HG02610 (cell line): Measurements from ENCODE around the gene VAPA.
"Not testable (repeated sequence)": the region's sequence is repeated elsewhere in the genome, so short reads cannot be mapped to it uniquely, and the experiment has no call there.

Experiments used
- ATAC-seq: cut with Tn5 transposase; IDR thresholded peaks from one replicate; pipeline ENCODE4 v1.9.1; 2021; ENCODE audit warnings: mild to moderate bottlenecking, moderate library complexity; ENCODE audit not compliant: unreplicated experiment

The VAPA gene

DNA sequence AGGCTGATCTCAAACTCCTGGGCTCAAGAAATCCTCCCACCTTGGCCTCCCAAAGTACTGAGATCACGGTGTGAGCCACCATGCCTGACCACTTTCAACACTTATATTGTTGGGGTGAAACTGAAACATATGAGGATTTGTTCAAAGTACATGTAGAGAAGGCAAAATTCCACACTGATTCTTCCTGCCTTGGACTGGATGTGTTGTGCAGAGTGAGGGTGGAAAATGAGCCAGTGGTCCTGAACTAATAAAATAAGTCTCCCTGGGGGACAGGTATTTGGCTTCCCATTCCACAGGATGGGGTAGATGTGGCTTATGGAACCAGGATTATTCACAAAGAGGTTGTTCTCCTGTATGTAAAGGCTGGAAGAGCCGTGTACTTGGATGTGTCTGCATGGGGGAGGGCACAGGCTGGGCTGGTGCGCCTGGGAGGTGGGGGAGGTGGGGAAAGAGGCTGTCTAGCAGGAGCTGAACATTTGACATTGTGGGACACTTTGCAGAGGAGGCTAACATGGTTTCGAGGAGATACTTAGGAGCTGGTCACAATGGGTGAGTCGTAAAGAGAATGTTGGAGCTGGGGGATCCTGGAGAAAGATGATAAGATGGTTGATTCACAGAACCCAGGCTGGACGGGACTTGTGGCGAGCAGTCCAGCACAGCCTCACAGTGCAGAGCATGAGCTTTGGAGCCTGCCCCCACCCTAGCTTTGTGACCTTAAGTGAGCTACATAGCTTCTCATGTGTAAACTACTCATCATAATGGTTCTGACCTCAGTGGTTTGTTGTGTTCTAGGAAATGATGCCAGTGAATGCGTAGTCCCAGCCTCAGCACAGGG, 28.4 kb upstream of the VAPA start, which contains the start of gene TXNDC2:
Gene TXNDC2 (plus strand): TSS at position 804 of the 835 bp plus-strand sequence. CDS start 708 bp downstream, outside the sequence.
- no peak for ATAC-seq

DNA sequence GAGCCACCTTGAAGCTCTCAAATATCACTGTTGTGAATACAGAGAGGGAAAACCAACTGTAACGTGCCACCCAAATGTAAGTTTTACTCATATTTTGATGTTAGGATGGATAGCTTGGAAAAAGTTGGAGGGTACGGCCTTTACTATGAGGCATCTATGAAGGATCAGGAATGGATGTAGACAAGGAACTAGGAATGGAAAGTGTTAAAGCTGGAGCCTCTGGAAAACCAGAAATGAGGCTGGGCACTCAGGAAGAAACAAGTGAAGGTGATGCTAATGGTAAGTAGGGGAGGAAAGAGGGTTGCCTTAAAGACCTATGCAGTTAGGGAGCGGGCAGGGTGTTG, 27.8 kb upstream of the VAPA start:
- ATAC-seq: no peak

GRCh38 chr18:9887992-9888391, 25.8 kb upstream of the VAPA start:
- ATAC-seq: no peak

DNA sequence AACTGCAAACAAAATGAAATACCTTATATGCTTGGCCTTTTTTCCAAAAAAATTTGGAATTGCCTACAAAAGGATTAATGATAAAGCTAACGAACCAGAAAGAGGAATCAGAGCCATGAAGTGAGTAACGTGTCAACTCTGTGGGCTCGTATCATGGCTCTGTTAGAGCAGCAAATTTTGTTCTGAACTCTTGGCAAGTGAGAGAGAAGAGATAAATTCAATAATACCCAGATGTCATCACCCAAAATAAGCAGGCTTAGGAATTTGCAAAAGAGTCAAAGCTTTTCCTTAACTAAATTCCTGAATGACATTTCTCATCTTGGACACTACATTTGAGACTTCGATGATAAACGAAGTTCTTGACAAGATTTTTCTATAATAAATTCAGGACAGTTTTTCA, 23.6 kb upstream of the VAPA start:
- ATAC-seq: no peak

GRCh38 chr18:9890957-9891356, 22.9 kb upstream of the VAPA start:
- ATAC-seq: no peak

- not testable (repeated sequence) for ATAC-seq
These were observed 22.3 kb upstream of the VAPA start for GRCh38 chr18:9891515-9891914.

- ATAC-seq: no peak
These were observed 19.3 kb upstream of the VAPA start for GRCh38 chr18:9894454-9895068.

GRCh38 chr18:9897129-9897528, 16.7 kb upstream of the VAPA start:
- ATAC-seq: no peak

- ATAC-seq: not testable (repeated sequence)
These were observed 16.0 kb upstream of the VAPA start for GRCh38 chr18:9897787-9898291.

- ATAC-seq: no peak
These were observed 14.8 kb upstream of the VAPA start for GRCh38 chr18:9898792-9899549.

DNA sequence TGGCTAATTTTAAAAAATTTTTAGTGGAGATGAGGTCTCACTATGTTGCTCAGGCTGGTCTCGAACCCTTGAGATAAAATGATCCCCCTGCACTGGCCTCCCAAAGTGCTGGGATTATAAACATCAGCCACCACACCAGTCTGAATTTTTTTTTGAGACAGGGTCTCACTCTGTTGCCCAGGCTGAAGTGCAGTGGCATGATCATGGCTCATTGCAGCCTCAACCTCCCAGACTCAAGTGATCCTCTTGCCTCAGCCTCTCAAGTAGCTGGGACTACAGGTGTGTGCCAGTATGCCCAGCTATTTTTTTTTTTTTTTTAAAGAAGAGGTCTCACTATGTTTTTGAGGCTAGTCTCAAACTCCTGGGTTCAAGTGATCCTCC, 14.3 kb upstream of the VAPA start:
- not testable (repeated sequence) for ATAC-seq

- ATAC-seq: no peak
These were observed 13.1 kb upstream of the VAPA start for GRCh38 chr18:9900699-9901098.

DNA sequence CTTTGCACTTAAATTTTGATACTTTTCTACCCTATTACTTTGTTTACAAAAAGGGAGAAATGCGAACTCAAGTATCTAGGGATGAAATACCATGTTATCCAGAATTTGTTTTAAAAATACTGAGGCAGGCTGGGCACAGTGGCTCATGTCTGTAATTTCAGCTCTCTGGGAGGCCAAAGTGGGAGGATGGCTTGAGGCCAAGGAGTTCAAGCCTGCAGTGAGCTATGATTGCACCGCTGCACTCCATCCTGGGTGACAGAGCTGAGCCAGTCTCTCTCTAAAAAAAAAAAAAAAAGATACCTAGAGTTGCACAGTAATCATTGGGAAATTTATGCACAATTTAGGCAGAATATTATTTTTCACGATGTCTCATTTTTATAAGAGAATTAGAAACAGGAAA, 12.4 kb upstream of the VAPA start:
- no peak for ATAC-seq

DNA sequence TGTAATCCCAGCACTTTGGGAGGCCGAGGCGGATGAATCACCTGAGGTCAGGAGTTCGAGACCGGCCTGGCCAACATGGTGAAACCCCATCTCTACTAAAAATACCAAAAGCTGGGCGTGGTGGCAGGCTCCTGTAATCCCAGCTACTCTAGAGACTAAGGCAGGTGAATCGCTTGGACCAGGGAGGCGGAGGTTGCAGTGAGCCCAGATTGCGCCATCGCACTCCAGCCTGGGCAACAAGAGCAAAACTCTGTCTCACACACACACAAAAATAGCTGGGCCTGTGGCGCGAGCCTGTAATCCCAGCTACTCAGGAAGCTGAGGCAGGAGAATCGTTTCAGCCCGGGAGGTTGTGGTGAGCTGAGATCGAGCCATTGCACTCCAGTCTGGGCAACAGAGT, 11.6 kb upstream of the VAPA start:
- not testable (repeated sequence) for ATAC-seq

DNA sequence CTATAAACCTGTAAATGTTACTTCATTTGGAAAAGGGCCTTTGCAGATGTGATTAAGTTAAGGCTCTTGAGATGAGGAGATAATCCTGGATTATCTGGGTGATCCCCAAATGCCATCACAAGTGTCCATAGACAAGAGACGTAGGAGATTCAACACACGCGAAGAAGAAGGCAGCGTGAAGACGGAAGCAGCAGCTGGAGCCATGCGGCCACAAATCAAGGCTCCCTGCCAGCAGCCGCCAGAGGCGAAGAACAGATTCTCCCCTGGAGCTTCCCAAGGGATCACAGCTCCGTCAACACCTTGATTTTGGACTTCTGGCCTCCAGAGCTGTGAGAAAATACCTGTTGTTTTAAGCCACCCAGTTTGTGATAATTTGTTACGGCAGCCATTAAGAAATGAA, 11.0 kb upstream of the VAPA start:
- no peak for ATAC-seq

DNA sequence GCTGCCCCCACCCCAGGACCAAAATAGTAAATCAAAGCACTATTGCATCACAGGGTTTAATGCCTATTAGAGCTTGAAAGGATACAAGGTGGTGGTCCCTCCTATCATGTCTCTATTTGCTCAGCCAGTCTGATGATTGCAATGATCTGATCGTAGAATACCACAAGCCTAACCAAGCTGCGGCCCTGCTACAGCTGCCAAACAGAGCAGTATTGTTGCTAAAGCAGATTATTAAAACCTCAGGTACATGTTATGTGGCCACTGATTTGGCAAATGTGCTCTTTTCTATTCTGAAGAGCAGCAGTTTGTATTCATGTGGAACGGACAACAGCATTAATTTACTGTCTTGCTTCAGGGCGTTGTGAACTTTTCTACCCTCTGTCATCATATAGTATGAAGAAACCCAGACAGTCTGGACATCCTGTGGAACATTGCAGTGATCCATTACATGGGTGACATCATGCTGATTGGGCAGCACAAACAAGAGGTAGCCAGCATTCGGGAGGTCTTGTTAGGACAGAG, 8.4 kb upstream of the VAPA start:
- no peak for ATAC-seq

GRCh38 chr18:9906481-9906880, 7.3 kb upstream of the VAPA start:
- ATAC-seq: no peak

DNA sequence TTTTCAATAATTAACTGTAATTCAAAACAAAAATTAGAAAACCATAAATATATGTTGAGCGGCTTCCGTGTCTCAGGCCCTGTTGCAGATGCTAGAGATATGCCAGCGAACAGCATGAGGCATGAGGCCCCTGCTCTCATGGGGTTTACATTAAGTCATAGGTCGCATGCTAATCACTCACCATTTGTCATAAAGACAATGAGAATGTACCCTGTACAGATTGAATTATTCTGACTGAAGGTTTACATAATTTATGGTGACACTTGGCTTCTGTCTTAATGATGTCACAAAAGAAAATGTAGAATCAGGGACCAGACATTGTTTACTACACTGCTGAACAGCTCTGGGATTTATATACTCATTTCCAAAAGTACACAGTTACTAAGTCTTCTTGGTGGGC, 5.9 kb upstream of the VAPA start:
- no peak for ATAC-seq

- ATAC-seq: no peak
These were observed 3.7 kb upstream of the VAPA start for GRCh38 chr18:9910071-9910470.

DNA sequence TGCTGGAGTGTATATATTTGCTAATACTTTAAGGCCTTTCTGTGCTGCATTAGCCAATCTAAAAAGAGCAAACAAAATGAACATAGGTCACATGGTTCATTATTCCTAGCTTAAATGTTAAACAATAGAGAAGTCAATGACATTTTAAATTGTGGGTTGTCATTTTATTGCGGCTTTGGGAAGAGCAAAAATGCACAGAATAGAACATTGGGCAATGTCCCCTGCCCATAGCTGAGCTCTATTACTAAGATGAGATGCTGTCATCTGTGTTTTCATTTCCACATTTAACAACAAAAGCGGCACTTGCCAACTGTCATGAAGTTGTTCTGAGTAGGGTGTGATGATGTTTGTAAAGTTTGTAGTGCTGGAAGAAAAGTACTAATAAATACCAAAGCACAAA, 3.2 kb upstream of the VAPA start:
- no peak for ATAC-seq

GRCh38 chr18:9911226-9911625, 2.6 kb upstream of the VAPA start:
- no peak for ATAC-seq
